Cerebellar cortex (tissue), 1 donor: ENCODE data around the gene COASY.
A peak's percentile ranks its signal among the peaks of the same experiment; 100 is the strongest.

ENCODE experiments used
- DNase-seq: peaks from one replicate; pipeline ENCODE4 v3.0.0-alpha.2; 2015; ENCODE audit warnings: low spot score

The COASY gene

GRCh38 chr17:42561897-42562387 lies at the start of gene COASY:
COASY (plus strand) TSS chr17:42562148; CDS start chr17:42562623, 475 bp downstream.
- peak; percentile 96 for DNase-seq

GRCh38 chr17:42512246-42512645 lies 49.7 kb upstream of the COASY start:
- DNase-seq, result no peak

- DNase-seq, result no peak
Observed at GRCh38 chr17:42512733-42513251, 49.2 kb upstream of the COASY start.

GRCh38 chr17:42513686-42514085 lies 48.3 kb upstream of the COASY start:
- DNase-seq, result no peak

GRCh38 chr17:42514279-42514678 lies 47.7 kb upstream of the COASY start:
- no peak for DNase-seq

GRCh38 chr17:42514867-42515266 lies 47.1 kb upstream of the COASY start:
- peak; percentile 38 for DNase-seq

- peak; percentile 76 for DNase-seq
Observed at GRCh38 chr17:42517516-42517915, 44.4 kb upstream of the COASY start.

- DNase-seq, result no peak
Observed at GRCh38 chr17:42518046-42518754, 43.7 kb upstream of the COASY start.

- peak; percentile 44 for DNase-seq
Observed at GRCh38 chr17:42518755-42519545, 43.0 kb upstream of the COASY start.

GRCh38 chr17:42519546-42520491 lies 42.1 kb upstream of the COASY start:
- DNase-seq, result peak; percentile 94

- DNase-seq, result no peak
Observed at GRCh38 chr17:42520540-42520951, 41.4 kb upstream of the COASY start.

GRCh38 chr17:42521036-42521435 lies 40.9 kb upstream of the COASY start:
- no peak for DNase-seq

GRCh38 chr17:42521666-42522262 lies 40.2 kb upstream of the COASY start:
- no peak for DNase-seq

GRCh38 chr17:42522263-42522790 lies 39.6 kb upstream of the COASY start:
- no peak for DNase-seq

- no peak for DNase-seq
Observed at GRCh38 chr17:42522798-42523278, 39.1 kb upstream of the COASY start.

- DNase-seq, result no peak
Observed at GRCh38 chr17:42525221-42525620, 36.7 kb upstream of the COASY start.

GRCh38 chr17:42526031-42526444 lies 35.9 kb upstream of the COASY start:
- peak; percentile 47 for DNase-seq

GRCh38 chr17:42527932-42528331 lies 34.0 kb upstream of the COASY start:
- no peak for DNase-seq

- DNase-seq, result no peak
Observed at GRCh38 chr17:42529061-42529460, 32.9 kb upstream of the COASY start.

GRCh38 chr17:42530952-42531454 lies 30.9 kb upstream of the COASY start:
- DNase-seq, result no peak
